Mammary epithelial cell (primary cell): Measurements from ENCODE around the gene SH3PXD2B.

Experiments
- CTCF ChIP-seq, 2 donors: IDR thresholded peaks in 1 of 2; conservative IDR thresholded peaks in 1 of 2; 2 replicates each; pipeline ENCODE4 v1.5.1; 2011 to 2012; ENCODE audit warnings: inconsistent platforms in 2 of 2, low read length in 2 of 2, mild to moderate bottlenecking in 2 of 2, control low read depth in 1 of 2, low read depth in 1 of 2; ENCODE audit not compliant: insufficient read depth in 1 of 2; ENCODE audit errors: extremely low read depth in 1 of 2
- EZH2 ChIP-seq: IDR thresholded peaks from 2 replicates; pipeline ENCODE4 v1.6.1; 2012; ENCODE audit warnings: low read length, inconsistent platforms, borderline replicate concordance

- TF ChIP-seq CTCF (conservative IDR thresholded peaks at IDR 0.05 in 1 of 2, IDR thresholded peaks at IDR 0.05 in 1 of 2; ENCODE audit: extremely low read depth in 1 of 2, insufficient read depth in 1 of 2, low read depth in 1 of 2, low read length in 2 of 2) (no peak), EZH2 (no peak)
Observed at GRCh38 chr5:172343741-172344140, 110.6 kb downstream of the SH3PXD2B start.
